Mononuclear cell (primary cell): Measurements from ENCODE around the gene IL18. TPM values are rescaled to one million over a fixed set of nuclear protein-coding genes. Genes with fewer than 3 reads are reported as not detected.
"Not testable (repeated sequence)": the region's sequence is repeated elsewhere in the genome, so short reads cannot be mapped to it uniquely, and the experiment has no call there.

Source experiments
- H3K27me3 ChIP-seq: 2 replicates; pipeline ENCODE4 v1.6.0; 2011; ENCODE audit warnings: low read length, control low read depth; ENCODE audit not compliant: insufficient read depth
- H3K4me1 ChIP-seq: 2 replicates; pipeline ENCODE4 v1.5.1; 2011; ENCODE audit warnings: mild to moderate bottlenecking, low read length, control low read depth; ENCODE audit not compliant: insufficient read depth
- H3K4me3 ChIP-seq: 2 replicates; pipeline ENCODE4 v1.5.1; 2011; ENCODE audit warnings: mild to moderate bottlenecking, low read length, moderate library complexity
- H3K9me3 ChIP-seq: 2 replicates; pipeline ENCODE4 v1.5.1; 2011; ENCODE audit warnings: low read depth, mild to moderate bottlenecking, control low read depth, low read length
- total RNA-seq: library from RNA; depleted of rRNA; stranded (reverse); fragments of >200 nt; gene quantifications from one replicate; pipeline ENCODE4 v1.2.3, GENCODE V29; 2012

IL18 gene
- 13.0 TPM for total RNA-seq

- Histone ChIP-seq H3K9me3 (no peaks in the 10 kb centered on the region), H3K4me3 (peak within 1 kb of the TSS; percentile 36), H3K4me1 (peaks cover 46% of the 10 kb centered on the region), H3K27me3 (no peaks in the 10 kb centered on the region)
Measured at GRCh38 chr11:112163875-112164685, at the start of gene IL18. IL18 (minus strand) TSS chr11:112164094; CDS start chr11:112155053, 9,041 bp downstream.

DNA sequence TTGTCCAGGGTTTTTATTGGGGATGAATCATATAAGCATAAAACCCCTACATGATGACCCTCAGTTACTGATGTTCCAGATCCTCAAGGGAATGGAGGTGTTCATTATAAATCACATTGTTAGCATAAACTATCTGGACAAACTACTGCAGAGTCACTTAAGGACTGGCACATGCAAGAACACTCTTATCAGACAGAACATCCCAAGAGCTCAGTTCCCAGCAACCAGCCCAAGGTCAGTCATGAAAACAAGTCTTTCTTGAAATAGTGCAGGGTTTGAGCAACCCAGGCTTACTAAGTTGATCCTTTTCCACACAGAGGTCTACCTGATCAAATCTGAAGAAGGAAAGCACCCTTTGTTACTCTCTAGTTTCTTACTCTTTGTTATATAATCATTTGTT, 48.8 kb upstream of the IL18 start:
- H3K27me3 ChIP-seq = peaks cover 2% of the 10 kb centered on the region
- no peak overlapping the region for H3K4me3 ChIP-seq
- peaks cover 11% of the 10 kb centered on the region for H3K4me1 ChIP-seq
- no peaks in the 10 kb centered on the region for H3K9me3 ChIP-seq

GRCh38 chr11:112212290-112212689, 48.4 kb upstream of the IL18 start:
- Histone ChIP-seq H3K27me3 (peaks cover 2% of the 10 kb centered on the region), H3K9me3 (no peaks in the 10 kb centered on the region), H3K4me3 (no peak overlapping the region), H3K4me1 (peaks cover 11% of the 10 kb centered on the region)

DNA sequence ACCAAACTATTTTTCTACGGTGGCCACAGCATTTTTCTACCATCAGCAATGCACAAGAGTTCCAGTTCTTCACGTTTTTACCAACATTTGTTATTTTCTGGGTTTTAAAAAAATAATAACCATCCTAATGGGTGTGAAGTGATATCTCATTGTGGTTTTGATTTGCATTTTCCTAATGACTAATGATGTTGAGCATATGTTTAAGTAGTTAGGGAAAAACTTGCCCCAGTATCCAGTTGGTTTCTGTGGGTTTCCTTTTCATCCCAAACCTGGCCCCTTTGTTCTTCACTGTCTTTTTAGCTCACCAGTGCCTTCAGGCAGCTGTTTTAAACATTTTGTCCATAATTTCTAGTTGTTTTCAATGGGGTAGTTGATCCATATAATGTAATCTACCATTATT, 47.6 kb upstream of the IL18 start:
- no peak overlapping the region for H3K4me3 ChIP-seq
- H3K4me1 ChIP-seq = peaks cover 11% of the 10 kb centered on the region
- peaks cover 2% of the 10 kb centered on the region for H3K27me3 ChIP-seq
- no peaks in the 10 kb centered on the region for H3K9me3 ChIP-seq

GRCh38 chr11:112210890-112211289, 47.0 kb upstream of the IL18 start:
- Histone ChIP-seq H3K27me3 (peaks cover 2% of the 10 kb centered on the region), H3K4me3 (no peak overlapping the region), H3K4me1 (peaks cover 11% of the 10 kb centered on the region), H3K9me3 (no peaks in the 10 kb centered on the region)

DNA sequence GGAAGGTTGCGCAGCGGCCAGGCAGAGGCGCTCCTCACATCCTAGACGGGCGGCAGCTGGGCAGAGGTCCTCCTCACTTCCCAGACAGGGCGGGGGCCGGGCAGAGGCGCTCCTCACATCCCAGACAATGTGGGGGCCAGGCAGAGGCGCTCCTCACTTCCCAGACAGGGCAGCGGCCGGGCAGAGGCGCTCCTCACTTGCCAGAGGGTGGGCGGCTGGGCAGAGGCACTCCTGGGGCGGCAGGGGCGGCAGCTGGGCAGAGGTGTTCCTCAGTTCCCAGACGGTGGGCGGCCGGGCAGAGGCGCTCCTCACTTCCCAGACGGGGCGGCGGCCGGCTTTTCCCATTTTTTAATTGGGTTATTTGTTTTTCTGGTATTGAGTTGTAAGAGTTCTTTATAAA, 42.2 kb upstream of the IL18 start:
- no peaks in the 10 kb centered on the region for H3K27me3 ChIP-seq
- H3K9me3 ChIP-seq = no peaks in the 10 kb centered on the region
- no peak overlapping the region for H3K4me3 ChIP-seq
- no peaks in the 10 kb centered on the region for H3K4me1 ChIP-seq

DNA sequence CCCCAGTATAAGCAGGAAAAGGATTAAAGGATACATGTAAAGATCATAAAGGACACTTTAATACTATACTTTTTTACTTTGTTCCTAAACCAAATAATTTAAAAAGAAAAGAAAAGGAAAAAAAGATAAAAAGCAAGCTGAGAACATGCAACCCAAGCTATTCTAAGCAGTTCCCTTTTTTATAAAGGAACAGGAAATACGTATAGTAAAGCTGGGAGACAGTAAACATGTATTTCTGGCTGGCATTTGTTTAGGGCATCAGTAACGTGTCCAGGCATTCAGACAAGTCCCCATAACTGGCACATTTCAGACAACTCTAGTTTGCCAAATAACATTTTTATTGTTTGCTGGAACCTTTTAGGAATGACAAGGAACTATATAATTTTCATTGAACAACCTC, 36.4 kb upstream of the IL18 start:
- Histone ChIP-seq H3K27me3 (no peaks in the 10 kb centered on the region), H3K4me3 (no peak overlapping the region), H3K9me3 (no peaks in the 10 kb centered on the region), H3K4me1 (peaks cover 8% of the 10 kb centered on the region)

DNA sequence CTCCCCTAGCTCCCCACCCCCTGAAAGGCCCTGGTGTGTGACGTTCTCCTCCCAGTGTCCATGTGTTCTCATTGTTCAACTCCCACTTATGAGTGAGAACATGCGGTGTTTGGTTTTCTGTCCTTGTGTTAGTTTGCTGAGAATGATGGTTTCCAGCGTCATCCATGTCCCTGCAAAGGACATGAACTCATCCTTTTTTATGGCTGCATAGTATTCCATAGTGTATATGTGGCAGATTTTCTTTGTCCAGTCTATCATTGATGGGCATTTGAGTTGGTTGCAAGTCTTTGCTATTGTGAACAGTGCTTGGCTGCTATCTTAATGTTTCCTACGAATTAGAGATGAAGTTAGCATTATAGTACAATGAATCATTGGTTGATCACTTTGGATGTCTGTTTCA, 35.2 kb upstream of the IL18 start:
- H3K4me3 ChIP-seq, H3K9me3 ChIP-seq, H3K27me3 ChIP-seq, H3K4me1 ChIP-seq: not testable (repeated sequence)

GRCh38 chr11:112196519-112197087, 32.7 kb upstream of the IL18 start:
- Histone ChIP-seq H3K27me3 (no peaks in the 10 kb centered on the region), H3K9me3 (no peaks in the 10 kb centered on the region), H3K4me3 (no peak overlapping the region), H3K4me1 (peaks cover 8% of the 10 kb centered on the region)

DNA sequence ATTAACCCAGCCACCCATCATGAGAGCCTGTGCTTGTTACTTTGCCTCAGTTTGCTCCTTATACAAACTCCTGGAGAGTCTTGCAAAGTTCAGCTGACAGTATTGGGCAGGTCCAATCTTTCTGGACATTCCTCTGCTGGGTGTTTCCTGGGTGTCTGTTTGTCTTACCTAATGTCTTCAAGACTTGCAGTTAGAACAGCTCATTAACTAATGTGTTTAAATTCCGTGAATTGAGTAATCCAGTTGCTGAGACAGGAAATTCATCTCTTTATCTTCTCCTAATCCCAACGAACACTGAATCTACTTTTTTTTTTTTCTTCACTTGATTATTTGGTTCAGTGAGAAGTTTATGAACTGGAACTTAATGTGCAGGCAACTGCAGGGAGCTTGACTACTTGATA, 32.1 kb upstream of the IL18 start:
- H3K4me1 ChIP-seq = peaks cover 8% of the 10 kb centered on the region
- H3K27me3 ChIP-seq = no peaks in the 10 kb centered on the region
- no peaks in the 10 kb centered on the region for H3K9me3 ChIP-seq
- no peak overlapping the region for H3K4me3 ChIP-seq

DNA sequence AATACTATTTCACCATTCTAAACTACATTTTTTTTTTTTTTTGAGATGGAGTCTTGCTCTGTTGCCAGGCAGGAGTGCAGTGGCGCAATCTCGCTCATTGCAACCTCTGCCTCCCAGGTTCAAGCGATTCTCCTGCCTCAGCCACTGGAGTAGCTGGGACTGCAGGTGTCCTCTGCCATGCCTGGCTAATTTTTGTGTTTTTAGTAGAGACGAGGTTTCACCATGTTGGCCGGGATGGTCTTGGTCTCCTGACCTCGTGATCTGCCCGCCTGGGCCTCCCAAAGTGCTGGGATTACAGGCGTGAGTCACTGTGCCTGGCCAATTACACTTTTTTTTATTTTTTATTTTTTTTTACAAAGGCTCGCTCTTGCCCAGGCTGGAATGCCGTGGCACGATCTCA, 31.2 kb upstream of the IL18 start:
- not testable (repeated sequence) for H3K4me1 ChIP-seq, H3K4me3 ChIP-seq, H3K27me3 ChIP-seq, H3K9me3 ChIP-seq

DNA sequence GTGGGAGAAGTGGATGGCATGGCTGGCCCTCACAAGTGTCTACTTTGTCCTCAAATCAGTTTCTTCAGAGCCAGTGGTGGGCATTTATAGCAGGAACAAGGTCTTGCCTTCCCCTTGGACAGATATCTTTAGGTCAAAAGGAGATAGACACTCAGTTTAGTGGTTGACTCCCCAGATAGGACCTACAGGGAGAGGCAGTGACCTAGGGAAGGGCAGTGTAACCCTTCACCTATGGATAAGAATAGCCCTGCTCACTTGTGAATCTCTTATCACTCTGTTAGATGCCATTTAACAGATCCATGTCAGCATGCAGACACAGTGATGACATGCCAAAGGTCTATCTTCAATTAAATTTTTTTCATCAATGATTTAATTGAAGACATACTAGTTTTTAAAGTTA, 22.4 kb upstream of the IL18 start:
- Histone ChIP-seq H3K27me3 (no peaks in the 10 kb centered on the region), H3K9me3 (no peaks in the 10 kb centered on the region), H3K4me3 (no peak overlapping the region)

GRCh38 chr11:112185883-112186282, 22.0 kb upstream of the IL18 start:
- Histone ChIP-seq H3K4me1 (no peaks in the 10 kb centered on the region), H3K27me3 (no peaks in the 10 kb centered on the region), H3K4me3 (no peak overlapping the region), H3K9me3 (no peaks in the 10 kb centered on the region)

More for the DNA sequence above, 22.4 kb upstream of the IL18 start:
- no peaks in the 10 kb centered on the region for H3K4me1 ChIP-seq

DNA sequence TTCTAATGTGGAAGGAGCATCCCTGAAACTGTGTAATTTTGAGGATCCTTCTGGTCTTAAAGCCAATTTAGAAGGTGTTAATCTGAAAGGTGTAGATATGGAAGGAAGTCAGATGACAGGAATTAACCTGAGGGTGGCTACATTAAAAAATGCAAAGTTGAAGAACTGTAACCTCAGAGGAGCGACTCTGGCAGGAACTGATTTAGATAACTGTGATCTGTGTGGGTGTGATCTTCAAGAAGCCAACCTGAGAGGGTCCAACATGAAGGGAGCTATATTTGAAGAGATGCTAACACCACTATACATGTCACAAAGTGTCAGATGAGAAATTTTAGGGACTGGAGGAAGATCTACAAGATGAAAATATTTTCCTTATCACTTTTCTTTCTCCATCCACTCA, 19.0 kb upstream of the IL18 start:
- peaks cover 12% of the 10 kb centered on the region for H3K4me1 ChIP-seq
- no peak overlapping the region for H3K4me3 ChIP-seq
- no peaks in the 10 kb centered on the region for H3K27me3 ChIP-seq
- H3K9me3 ChIP-seq = no peaks in the 10 kb centered on the region

- peaks cover 7% of the 10 kb centered on the region for H3K27me3 ChIP-seq
- no peaks in the 10 kb centered on the region for H3K9me3 ChIP-seq
- H3K4me1 ChIP-seq = peaks cover 21% of the 10 kb centered on the region
- no peak overlapping the region for H3K4me3 ChIP-seq
Measured at GRCh38 chr11:112179601-112180000, 15.7 kb upstream of the IL18 start.

- H3K9me3 ChIP-seq = no peaks in the 10 kb centered on the region
- peaks cover 7% of the 10 kb centered on the region for H3K27me3 ChIP-seq
- H3K4me1 ChIP-seq = peaks cover 21% of the 10 kb centered on the region
- no peak overlapping the region for H3K4me3 ChIP-seq
Measured at GRCh38 chr11:112178936-112179335, 15.0 kb upstream of the IL18 start.
